NCI-H1436 treated with DMSO at 0.1 percent for 48 hours (cell line): ENCODE data around the gene TMC1.
"Not testable (repeated sequence)": the region's sequence is repeated elsewhere in the genome, so short reads cannot be mapped to it uniquely, and the experiment has no call there.

Source experiments
- DNase-seq: peaks from one replicate; lab custom pipeline; 2025; lab: John Stamatoyannopoulos, UW

TMC1 gene

DNA sequence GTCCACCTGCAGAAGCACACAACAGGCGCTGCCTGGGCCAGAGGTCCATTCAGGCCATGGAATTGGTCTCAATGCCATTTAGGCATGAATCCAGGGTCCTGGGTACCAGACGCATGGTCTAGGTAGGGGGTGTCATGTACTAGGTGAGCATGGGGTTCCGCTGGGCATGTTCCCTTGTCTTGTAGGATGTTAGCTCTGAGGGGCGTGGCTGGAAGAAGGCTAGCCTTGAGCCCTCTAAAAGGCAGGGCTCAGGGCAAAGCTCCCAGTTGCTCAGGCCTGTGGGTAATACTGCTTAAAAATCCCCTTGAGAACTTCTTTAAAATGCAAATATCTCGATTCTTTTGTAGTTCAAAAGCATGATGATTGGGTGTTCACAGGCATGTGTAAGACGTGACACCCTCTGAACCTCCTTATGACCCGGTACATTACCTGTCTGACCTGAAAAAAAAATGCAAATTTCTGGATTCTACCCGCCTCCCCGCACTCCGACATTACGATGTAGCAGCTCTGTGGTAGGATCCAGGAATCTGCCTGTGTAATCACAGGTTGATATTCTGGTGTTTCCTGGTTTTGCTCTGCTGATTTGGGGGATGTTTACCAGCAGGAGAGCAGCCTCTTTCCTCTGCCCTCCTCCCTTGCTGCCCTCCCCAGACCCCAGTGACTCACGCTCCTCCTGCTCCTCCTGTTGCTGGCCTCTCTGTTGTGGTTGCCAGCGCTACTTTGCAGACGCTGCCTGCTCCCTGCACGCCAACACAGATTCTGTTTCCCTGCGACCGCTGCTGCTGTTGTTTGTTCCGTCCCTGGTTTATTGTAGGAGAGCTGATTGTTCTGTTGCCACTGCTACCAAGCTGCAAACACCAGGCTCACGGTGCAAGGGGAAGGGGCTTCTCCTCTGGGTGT lies 5.7 kb downstream of the TMC1 start:
- no peak for DNase-seq

DNA sequence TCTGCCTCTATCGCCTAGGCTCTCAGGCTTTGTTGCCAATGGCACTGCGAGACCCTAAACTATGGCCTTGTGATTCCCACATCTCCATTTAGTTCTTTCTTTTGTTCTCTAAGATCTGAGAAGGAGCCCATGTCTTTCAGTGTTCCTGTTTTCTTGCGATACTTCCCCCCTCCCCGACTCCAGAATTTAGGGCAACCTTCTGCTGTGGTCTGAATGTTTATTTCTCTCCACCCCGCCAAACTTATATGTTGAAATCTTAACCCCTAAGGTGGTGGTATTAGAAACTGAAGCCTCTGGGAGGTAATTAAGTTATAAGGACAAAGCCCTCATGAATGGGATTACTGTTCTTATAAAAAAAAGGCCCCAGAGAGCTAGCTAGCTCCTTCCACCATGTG lies 6.4 kb downstream of the TMC1 start:
- no peak for DNase-seq

DNA sequence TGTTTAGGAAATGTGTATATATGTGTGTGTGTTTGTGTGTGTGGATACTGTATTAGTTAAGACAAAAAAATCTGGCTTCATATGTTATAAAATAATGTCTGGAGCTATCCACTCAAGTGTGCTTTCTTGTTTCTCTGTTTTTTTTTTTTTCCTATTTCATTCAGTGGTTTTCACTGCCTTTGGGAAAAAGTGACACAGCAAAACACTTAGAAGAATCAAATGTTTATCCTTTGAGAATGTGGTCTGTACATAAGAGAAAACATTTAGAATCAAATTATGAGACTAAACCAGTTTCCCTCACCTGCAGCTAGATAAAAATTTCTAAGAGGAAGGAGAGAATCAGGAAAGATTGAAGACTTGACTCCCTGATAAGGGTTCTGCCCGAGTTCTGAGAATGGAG lies 8.1 kb downstream of the TMC1 start:
- DNase-seq: no peak

DNA sequence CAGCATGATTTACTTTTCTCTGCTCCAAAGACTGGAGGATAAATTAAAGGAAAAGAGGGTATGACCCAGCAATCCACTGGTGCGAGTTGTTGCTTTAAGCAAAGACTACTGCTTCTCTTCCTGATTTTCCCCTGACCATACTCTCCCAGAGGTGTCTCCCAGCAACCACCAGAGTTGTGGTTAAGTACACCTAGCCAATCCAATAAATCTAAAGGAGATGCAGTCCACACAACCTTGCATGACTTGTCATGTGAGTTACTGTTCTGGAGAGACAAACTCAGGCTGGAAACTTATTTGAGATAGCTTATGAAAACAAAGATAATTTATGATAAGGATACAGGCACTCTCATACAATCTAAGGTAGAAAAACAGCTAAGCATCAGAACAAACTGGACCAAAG lies 11.9 kb downstream of the TMC1 start:
- DNase-seq: no peak

DNA sequence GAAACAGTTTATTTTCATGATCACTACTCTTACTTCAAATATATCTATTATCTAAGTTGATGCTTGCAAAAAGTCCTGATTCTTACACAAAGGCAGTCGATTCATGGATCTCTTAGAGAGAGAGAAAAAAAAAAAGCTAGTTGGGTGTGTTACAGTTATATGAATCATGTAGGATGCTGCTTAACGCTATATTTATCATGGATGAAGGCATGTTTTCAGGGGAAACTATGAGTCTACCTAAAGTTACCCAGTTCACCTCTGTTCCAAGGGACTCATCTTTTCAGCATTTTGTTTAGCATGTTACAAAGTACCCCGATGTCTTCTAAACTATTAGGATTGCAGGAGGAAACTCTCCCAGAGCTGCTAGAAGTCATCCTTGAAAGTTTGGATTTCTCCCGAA lies 13.5 kb downstream of the TMC1 start:
- no peak for DNase-seq

DNA sequence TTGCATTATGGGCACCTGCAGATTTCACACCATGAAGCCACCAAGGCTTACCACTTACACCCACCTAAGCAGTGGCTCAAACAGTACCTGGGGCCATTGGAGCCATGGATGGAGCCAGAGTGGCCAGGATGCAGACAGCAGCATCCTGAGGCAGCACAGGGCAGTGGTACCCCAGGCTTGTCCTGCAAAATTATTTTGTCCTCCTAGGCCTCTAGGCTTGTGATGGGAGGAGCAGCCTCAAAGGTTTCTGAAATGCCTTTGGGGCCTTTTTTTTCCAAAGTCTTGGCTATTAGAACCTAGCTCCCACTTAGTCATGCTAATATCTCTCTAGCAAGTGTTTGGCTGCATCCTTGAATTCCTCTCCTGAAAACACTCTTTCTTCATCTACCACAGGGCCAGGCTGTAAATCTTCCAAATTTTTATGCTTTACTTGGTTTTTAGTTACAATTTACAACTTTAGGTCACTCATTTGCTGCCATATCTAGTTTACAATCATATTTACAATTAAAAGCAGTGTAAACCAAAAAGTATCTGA lies 15.7 kb downstream of the TMC1 start:
- DNase-seq: no peak

DNA sequence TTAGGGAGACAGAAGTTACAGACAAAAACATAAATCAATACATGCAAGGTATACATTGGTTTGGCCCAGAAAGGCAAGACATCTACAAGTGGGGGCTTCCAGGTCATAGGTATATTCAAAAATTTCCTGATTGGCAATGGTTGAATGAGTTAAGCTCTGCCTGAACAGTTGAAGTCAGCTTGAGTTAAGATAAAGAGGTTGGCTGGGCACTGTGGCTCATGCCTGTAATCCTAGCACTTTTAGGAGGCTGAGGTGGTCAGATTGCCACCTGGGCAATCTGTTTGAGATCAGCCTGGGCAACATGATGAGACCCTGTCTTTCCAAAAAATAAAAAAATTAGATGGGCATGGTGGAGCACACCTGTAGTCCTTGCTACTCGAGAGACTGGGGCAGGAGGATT lies 16.3 kb downstream of the TMC1 start:
- DNase-seq: no peak

DNA sequence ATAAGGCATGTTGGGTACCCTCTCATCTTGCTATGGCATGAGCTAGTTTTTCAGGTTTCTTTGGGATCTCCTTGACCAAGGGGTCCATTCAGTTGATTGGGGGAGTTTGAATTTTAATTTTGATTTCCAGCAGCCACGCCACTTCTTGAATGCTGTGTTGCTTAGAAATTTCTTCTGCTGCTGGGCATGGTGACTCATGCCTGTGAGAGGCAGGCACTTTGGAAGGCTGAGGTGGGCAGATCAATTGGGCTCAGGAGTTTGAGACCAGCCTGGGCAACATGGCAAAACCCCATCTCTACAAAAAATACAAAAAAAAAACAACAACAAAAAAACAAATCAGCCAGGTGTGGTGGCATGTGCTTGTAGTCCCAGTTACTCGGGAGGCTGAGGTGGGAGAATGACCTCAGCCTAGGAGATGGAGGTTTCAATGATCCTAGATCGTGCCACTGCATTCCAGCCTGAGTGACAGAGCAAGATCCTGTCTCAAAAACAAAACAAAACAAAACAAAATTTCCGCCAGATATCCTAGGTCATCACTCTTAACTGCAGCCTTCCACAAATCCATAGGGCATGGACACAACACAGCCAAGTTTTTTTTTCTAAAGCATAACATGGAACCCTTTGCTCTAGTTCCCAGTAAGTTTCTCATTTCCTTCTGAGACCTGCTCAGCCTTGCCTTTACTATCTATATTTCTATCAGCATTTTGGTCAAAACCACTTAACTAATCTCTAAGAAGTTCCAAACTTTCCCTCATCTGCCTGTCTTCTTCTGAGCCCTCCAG lies 17.7 kb downstream of the TMC1 start:
- no peak for DNase-seq

DNA sequence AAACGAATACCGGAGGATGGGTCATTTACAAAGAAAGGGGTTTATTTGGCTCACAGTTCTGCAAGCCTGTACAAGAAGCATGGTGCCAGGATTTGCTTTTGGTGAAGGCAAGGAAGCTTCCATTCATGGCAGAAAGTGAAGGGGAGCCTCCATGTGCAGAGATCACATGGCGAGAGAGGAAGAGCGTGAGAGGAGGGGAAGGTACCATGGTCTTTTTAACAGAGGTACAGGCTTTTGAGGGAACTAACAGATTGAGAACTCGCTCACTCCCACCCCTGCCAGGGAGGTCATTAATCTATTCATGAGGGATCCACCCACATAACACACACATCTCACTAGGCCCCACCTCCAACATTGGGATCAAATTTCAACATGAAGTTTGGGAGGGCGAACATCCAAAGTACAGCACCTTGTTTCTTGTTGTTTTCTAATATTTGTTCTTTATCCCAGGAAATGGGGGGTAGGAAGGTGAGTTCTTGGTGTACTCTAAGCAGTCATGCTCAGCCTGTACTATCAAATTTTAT lies 18.5 kb downstream of the TMC1 start:
- DNase-seq: no peak

DNA sequence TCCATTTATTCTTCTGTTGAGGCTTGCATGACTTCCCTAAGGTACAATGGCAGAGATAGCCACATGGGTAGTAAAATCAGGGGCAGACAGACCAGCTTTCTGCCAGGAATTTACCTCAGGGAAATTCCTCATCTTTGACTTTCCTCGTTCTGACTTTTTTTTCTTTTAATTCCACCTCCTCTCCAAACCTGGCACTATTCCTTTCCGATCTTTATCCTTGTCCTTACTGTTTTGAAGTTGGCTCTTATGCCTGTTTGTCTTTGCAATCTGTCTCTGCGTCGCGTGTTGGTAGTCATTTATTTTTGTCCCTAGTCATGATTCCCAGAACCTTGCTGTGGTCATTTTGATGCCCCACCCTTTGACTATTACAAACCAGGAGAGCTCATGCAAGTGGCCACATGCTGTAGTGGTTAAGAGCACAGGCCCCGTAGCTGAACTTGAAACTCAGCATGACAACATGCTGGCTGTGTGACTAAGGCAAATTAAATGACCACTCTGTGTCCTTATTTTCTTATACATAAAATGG lies 19.0 kb downstream of the TMC1 start:
- DNase-seq: no peak

DNA sequence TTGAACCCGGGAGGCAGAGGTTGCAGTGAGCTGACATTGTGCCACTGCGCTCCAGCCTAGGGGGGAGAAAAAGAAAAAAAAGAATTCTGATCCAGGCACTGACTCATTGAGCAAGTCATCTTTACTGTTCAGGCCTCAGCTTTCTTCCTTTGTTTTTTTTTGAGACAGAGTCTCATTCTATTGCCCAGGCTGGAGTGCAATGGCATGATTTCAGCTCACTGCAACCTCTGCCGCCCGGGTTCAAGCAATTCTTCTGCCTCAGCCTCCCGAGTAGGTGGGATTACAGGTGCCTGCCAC lies 21.1 kb downstream of the TMC1 start:
- not testable (repeated sequence) for DNase-seq

DNA sequence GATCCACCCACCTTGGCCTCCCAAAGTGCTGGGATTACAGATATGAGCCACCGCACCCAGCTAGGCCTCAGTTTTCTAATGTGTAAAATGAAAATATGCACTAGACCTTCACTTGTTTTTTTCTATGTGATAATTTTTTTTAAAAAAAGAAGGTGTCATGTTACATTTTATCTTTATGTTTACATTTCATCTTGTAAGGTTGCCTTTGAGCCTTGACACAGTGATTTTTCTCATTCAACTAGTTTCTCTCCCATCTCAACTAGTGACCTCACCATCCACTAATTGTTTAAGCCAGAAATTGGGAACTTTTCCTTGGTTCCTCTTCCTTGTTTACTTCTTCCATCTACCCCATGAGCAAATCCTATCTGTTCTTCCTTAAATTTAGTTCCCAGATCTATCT lies 21.5 kb downstream of the TMC1 start:
- DNase-seq: no peak

DNA sequence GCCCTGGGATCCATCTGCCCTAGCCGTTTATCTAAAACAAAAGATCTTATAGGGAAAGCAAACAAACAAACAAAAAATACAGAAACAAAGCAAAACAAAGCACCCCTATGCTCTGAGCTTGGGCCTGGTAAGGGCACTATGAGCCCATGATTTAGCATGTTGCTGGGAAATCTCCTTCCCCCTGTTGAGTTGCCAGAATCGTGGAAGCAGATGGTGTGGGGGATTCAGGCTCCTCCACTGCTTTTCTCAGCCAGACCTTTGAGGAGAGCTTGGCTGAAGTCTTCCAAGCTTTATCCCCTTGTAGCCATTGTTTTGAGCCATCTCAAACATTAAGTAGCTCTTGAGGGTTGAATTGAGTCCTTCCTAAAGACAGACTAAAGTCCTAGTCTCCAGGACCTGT lies 29.9 kb downstream of the TMC1 start:
- DNase-seq: no peak

DNA sequence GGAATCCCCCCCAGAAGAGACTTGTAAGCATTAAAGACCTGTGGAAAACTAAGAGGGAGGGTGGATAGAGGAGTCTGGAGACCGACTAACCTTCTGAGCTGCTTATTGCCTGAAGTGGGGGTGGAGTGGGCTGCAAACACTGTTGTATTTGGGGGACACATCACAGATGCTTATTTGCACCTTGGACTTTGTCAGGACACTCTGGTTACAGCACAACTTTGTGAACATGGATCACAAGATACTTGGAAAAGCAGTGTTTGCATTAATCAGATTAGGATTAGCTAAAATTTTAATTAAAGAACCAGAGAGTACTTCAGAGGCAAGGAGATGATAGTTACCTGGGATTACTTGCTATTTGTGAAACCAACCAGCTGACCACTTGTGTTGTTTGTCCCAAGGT lies 30.9 kb downstream of the TMC1 start:
- no peak for DNase-seq

DNA sequence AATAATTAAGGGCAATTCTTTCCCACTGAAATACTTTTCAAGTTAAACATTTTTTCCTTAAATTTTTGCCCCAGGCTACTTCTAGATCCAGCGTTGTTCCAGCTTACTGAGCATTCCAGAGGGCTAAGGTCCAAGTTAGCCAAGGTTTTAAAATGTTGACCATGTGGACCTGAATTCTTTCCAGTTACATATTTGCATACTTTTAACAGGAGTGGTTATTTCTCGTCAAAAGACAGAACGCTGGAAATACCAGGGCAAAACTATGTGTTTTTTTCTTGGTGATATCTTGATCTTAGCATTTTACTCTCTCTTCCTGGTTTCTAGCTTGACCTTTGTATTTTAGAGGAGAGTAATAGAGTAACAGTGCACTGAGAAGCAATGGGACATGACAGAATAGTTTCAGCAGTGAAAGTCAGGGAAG lies 32.8 kb downstream of the TMC1 start:
- DNase-seq: no peak

DNA sequence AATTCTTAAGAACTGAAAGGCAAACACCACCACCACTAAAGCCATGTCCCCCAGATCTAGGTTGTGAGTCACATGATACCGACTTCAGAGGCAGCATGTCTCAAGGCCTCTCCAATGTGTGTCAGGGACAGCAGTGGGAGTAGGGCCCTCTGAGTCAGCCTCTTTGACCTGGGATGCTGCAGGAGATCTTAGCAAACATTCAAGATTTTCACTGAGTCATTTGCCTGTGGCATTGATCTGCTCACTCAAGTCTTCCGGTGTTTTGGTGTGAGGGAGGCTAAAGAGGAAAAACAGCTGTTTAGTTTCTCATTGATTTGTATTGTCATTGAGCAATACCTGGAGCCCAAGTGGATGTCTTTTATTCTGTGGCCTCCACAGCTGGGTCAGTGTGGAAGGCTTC lies 36.1 kb downstream of the TMC1 start:
- no peak for DNase-seq

DNA sequence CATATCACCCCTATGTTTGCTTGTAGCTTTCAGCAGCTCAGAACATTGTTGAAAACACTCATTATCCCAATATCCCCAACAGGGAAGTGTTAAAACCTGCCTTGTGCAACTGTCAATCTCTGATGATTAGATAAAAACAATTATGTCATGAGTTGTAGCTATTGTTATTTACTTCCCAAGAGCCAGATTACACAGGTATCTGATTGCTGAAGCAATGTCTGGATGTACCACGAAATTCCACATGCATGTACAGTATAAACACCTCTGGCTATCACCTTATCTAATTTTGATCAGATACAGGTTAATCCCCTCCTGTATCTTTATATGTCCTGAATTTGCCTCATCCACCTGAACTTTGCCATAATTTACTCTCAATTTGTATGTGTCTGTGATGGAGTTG lies 38.7 kb downstream of the TMC1 start:
- DNase-seq: no peak

DNA sequence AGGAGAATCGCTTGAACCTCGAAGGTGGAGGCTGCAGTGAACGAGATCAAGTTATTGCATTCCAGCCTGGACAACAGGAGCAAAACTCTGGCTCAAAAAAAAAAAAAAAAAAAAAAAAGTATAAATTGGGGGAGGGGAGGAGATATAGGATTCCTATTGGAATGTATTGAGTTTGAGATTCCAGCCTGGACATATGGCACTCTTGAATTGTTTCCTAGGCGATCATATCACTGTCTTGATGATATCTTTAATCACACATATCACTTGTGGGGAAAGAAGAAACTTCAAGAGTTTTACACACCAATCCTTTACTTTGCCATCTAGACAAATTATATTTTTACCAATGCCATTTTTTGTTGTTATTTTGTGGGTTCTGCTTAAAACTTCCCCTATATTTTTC lies 42.4 kb downstream of the TMC1 start:
- no peak for DNase-seq

DNA sequence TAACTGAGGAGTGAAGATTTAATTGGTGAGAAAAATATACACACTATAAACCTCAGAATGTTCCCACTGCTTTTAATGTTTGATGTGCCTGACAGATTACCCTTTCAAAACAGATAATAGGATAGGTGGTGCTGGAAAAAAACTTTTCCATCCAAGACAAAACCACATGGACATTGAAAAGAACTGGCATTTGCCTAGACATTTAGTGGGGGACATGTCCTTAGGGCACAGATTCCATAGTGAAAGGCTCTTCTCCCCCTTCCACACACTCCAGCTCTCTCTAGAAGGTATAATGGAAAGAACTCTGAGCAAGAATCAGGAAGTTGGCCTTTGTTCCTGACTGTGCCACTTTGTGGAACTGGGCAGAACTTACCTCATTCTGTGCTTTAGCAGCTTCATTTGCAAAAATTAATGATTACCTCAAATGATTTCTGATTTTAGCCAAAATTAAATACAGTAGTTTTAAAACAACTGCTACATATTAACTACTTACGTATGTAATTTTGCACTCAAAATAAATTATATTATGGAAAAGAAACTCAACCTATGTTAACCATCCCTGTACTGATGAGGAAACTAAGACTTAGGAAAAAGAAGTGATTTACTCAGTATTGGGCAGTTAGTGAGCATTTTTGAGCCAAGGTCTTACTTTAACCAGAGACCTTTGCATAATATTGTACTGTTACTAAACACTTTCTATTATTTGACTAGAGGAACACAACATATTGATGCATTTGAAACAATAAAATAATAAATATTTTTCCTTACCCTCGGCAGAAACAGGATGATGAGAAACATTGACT lies 43.3 kb downstream of the TMC1 start:
- no peak for DNase-seq

DNA sequence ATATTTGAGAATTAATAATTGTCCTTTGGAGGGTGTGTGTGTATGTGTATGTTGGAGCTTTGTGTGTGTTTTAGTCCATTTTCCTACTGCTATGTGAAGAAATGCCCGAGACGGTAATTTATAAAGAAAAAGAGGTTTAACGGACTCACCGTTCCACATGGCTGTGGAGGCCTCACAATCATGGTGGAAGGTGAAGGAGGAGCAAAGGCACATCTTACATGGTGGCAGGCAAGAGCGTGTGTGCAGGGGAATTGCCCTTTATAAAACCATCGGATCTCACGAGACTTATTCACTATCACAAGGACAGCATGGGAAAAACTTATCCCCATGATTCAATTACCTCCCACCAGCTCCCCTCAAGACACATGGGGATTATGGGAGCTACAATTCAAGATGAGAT lies 44.1 kb downstream of the TMC1 start:
- no peak for DNase-seq

DNA sequence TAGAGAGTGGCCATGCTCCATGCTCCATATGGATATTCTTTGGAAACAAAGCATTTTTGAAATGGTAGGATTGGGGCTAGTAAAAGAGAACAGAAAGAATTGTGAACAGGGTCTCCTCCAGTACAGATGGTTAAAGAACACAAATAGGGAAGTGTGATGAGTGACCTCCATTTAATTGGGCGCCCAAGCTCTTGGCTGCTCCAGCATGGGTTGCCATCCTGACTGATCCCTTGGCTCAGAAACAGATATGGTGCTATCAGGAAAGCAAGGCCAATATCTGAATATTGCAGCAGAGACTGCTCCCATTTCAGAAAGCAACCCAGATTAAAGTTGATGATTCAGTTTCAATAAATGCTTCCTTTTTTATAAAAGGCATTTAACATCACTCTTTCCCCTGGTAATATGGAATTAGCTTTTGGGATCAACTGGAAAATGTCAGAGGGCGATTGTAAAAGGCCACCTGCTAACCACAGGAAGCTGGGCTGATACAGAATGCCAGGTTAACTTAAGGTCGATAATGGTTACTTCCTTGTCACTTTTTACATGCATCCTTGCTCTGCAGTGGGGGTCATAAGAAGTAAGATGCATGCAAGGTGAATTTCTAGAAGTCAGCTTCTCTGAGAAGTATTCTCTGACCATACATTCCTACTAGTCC lies 52.9 kb downstream of the TMC1 start:
- DNase-seq: no peak

DNA sequence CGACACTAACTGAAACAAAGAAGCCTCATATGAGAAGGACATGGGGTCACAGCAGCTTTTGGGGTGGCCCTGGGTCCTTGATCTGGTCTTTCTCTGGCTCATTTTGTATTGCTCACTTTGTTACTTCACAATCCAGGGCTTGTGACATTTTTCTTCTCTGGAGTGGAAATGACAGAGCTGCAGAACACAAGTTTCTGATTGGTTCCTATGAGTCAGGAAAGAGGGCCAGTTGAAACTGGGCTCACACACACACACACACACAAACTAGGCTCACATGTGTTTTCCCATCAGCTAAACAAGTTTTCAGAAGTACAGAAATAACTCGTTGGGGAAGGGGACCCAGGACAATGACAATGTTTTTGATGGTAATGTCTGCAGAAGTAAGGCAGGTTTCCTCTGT lies 54.3 kb downstream of the TMC1 start:
- DNase-seq: no peak
